LNCaP clone FGC (cell line): ENCODE results near the gene FSTL4.

Experiments
- DNase-seq: peaks from one replicate; pipeline ENCODE4 v3.0.0-alpha.2; 2011; ENCODE audit warnings: low read depth
- H3K4me3 ChIP-seq: 2 replicates; pipeline ENCODE4 v1.5.1; 2011; ENCODE audit warnings: mild to moderate bottlenecking, low read depth, low read length, control low read depth
- CTCF ChIP-seq: IDR thresholded peaks from 2 replicates; pipeline ENCODE4 v1.5.1; 2012; ENCODE audit warnings: mild to moderate bottlenecking; ENCODE audit not compliant: control insufficient read depth, insufficient read depth; ENCODE audit errors: extremely low read depth

FSTL4 gene

GRCh38 chr5:133487093-133487492 is 125.2 kb downstream of the FSTL4 start:
- H3K4me3 ChIP-seq, result no peak overlapping the region
- DNase-seq, result no peak
- TF ChIP-seq CTCF, result no peak

GRCh38 chr5:133485468-133485867 is 126.9 kb downstream of the FSTL4 start:
- no peak overlapping the region for H3K4me3 ChIP-seq
- DNase-seq, result no peak
- TF ChIP-seq CTCF, result no peak

GRCh38 chr5:133483406-133484090 is 128.8 kb downstream of the FSTL4 start:
- no peak for TF ChIP-seq CTCF
- no peak overlapping the region for H3K4me3 ChIP-seq
- peak; percentile 65 for DNase-seq

GRCh38 chr5:133482028-133482427 is 130.3 kb downstream of the FSTL4 start:
- DNase-seq, result no peak
- no peak overlapping the region for H3K4me3 ChIP-seq
- no peak for TF ChIP-seq CTCF

DNA sequence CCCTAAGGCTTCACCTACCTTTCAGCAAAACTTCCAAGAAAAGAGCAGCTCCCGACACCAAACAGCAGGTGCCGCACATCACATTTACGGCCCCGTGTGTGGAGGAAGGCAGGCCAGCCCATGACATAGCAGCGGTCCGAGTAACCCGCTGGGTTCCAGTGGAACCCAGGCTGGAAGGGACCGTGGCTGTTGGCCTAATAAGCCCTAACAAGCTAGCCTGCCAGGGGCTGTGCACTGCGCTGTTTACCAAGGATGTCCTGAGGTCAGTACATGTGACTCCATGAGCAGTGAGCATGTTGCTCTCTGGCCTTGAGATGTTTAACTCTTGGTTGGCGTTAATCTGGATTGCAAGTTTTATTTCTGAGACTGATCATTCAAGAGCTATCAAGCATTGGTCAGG is 131.5 kb downstream of the FSTL4 start:
- no peak for TF ChIP-seq CTCF
- no peak for DNase-seq
- H3K4me3 ChIP-seq, result no peak overlapping the region

DNA sequence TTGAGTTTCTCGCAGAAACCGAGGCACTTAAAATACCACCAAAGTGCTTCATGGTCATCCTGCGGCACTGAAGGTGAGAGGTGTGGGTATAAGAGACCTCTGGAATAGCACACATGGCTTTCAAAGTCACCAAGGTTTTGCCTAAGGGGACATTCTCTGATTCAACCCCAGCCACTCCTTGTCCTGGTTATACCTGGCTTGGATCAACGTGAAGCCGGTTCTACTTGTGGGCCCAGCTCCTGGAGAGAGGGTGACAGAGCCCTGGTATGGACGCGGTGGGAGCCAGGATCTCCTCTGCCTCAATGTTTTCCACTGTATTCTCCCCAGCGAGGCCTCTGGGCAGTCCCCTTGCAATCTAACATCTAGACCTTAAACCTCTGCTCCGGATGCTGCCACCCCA is 132.0 kb downstream of the FSTL4 start:
- DNase-seq, result no peak
- no peak for TF ChIP-seq CTCF

More for the DNA sequence above, 132.0 kb downstream of the FSTL4 start:
- no peak overlapping the region for H3K4me3 ChIP-seq
